GM23338 (cell line): ENCODE data around the gene SMARCA5. TPM values are rescaled to one million over a fixed set of nuclear protein-coding genes. Genes with fewer than 3 reads are reported as not detected.

Experiments
- ATAC-seq: fragments of 200-7000 bp; cut with Tn5 transposase; 3 replicates; pipeline ENCODE4 v1.9.1; 2020
- DNase-seq: peaks from one replicate; pipeline ENCODE4 v3.0.0-alpha.2; 2015; ENCODE audit warnings: low spot score
- H2AFZ ChIP-seq: fragments of 200-600 bp; sonication (generic); 2 replicates; pipeline ENCODE4 v1.8.0; 2016; ENCODE audit warnings: antibody characterized with exemption, mild to moderate bottlenecking, moderate library complexity
- H3F3A ChIP-seq: fragments of 200-600 bp; sonication (generic); replicated peaks from 2 replicates; pipeline ENCODE4 v1.8.0; 2017; ENCODE audit warnings: antibody characterized with exemption, mixed run types, low read depth
- H3K27ac ChIP-seq: fragments of 200-600 bp; sonication (generic); 2 replicates; pipeline ENCODE4 v1.6.1; 2016; ENCODE audit warnings: low read depth
- H3K27me3 ChIP-seq: fragments of 200-600 bp; sonication (generic); 2 replicates; pipeline ENCODE4 v1.8.0; 2016; ENCODE audit warnings: mild to moderate bottlenecking, mixed run types, moderate library complexity; ENCODE audit not compliant: insufficient read depth
- H3K36me3 ChIP-seq: fragments of 200-600 bp; sonication (generic); 2 replicates; pipeline ENCODE4 v1.8.0; 2016; ENCODE audit warnings: mild to moderate bottlenecking; ENCODE audit not compliant: insufficient read depth
- H3K4me1 ChIP-seq: fragments of 200-600 bp; sonication (generic); 2 replicates; pipeline ENCODE4 v1.8.0; 2016; ENCODE audit warnings: mild to moderate bottlenecking, moderate library complexity; ENCODE audit not compliant: insufficient read depth
- H3K4me2 ChIP-seq: fragments of 200-600 bp; sonication (generic); 2 replicates; pipeline ENCODE4 v1.7.1; 2017; ENCODE audit warnings: mixed run types
- H3K4me3 ChIP-seq: fragments of 200-600 bp; sonication (generic); 2 replicates; pipeline ENCODE4 v1.6.1; 2016; ENCODE audit warnings: mixed run types
- H3K79me2 ChIP-seq: fragments of 200-600 bp; sonication (generic); replicated peaks from 2 replicates; pipeline ENCODE4 v1.8.0; 2017; ENCODE audit warnings: mild to moderate bottlenecking; ENCODE audit not compliant: insufficient read depth
- H3K9me2 ChIP-seq: fragments of 200-600 bp; sonication (generic); 2 replicates; pipeline ENCODE4 v1.8.0; 2017; ENCODE audit not compliant: insufficient read depth
- H4K20me1 ChIP-seq: fragments of 200-600 bp; sonication (generic); replicated peaks from 2 replicates; pipeline ENCODE4 v1.8.0; 2017; ENCODE audit warnings: mild to moderate bottlenecking; ENCODE audit not compliant: insufficient read depth
- H3K27ac Mint-ChIP-seq: 2 replicates; pipeline ENCODE4 v1.8.0; 2020; ENCODE audit warnings: inconsistent platforms, mild to moderate bottlenecking, moderate library complexity, mixed read lengths
- H3K27me3 Mint-ChIP-seq: 3 replicates; pipeline ENCODE4 v1.8.0; 2022; ENCODE audit warnings: low read depth, mild to moderate bottlenecking, moderate library complexity, mixed read lengths, inconsistent platforms; ENCODE audit not compliant: insufficient read depth, poor library complexity
- H3K36me3 Mint-ChIP-seq: 3 replicates; pipeline ENCODE4 v1.8.0; 2021; ENCODE audit warnings: low read depth, mild to moderate bottlenecking, inconsistent platforms, moderate library complexity, mixed read lengths
- H3K4me1 Mint-ChIP-seq: 3 replicates; pipeline ENCODE4 v1.8.0; 2020; ENCODE audit warnings: mild to moderate bottlenecking, inconsistent platforms, mixed read lengths
- H3K4me3 Mint-ChIP-seq: 3 replicates; pipeline ENCODE4 v1.8.0; 2021; ENCODE audit warnings: moderate library complexity, mild to moderate bottlenecking, inconsistent platforms, mixed read lengths
- H3K9me3 Mint-ChIP-seq: 3 replicates; pipeline ENCODE4 v1.8.0; 2020; ENCODE audit warnings: moderate library complexity, mild to moderate bottlenecking, inconsistent platforms, mixed read lengths
- CREB1 ChIP-seq: fragments of 250-450 bp; sonication (Bioruptor Pico); IDR thresholded peaks from 2 replicates; pipeline ENCODE4 v1.5.0; 2020; ENCODE audit warnings: low read depth, mild to moderate bottlenecking, moderate library complexity
- CTCF ChIP-seq, 2 experiments: fragments of 200-600 bp in 1 of 2; sonication (generic) in 1 of 2; conservative IDR thresholded peaks; 2 replicates each; pipeline versions ENCODE4 v1.5.1 to v1.6.1; 2016 to 2017; ENCODE audit warnings: antibody characterized with exemption in 2 of 2, low read depth in 2 of 2, mild to moderate bottlenecking in 2 of 2, moderate library complexity in 1 of 2
- EZH2 ChIP-seq: fragments of 200-600 bp; sonication (generic); IDR thresholded peaks from one replicate; pipeline ENCODE4 v1.8.0; 2017; ENCODE audit warnings: antibody characterized with exemption, mild to moderate bottlenecking, low read depth; ENCODE audit not compliant: unreplicated experiment
- EZH2phosphoT487 ChIP-seq: fragments of 200-600 bp; sonication (generic); IDR thresholded peaks from one replicate; pipeline ENCODE4 v1.8.1; 2018; ENCODE audit warnings: antibody characterized with exemption; ENCODE audit not compliant: unreplicated experiment
- JUNB ChIP-seq: IDR thresholded peaks from one replicate; pipeline ENCODE4 v1.6.1; 2016; ENCODE audit warnings: antibody characterized with exemption; ENCODE audit not compliant: unreplicated experiment
- NANOG ChIP-seq: IDR thresholded peaks from 2 replicates; pipeline ENCODE4 v1.6.1; 2016; ENCODE audit warnings: antibody characterized with exemption, borderline replicate concordance
- POLR2AphosphoS5 ChIP-seq: IDR thresholded peaks from 2 replicates; pipeline ENCODE4 v1.6.1; 2016; ENCODE audit warnings: antibody characterized with exemption, low read depth
- REST ChIP-seq: IDR thresholded peaks from one replicate; pipeline ENCODE4 v1.6.1; 2018; ENCODE audit warnings: antibody characterized with exemption; ENCODE audit not compliant: unreplicated experiment
- STAT1 ChIP-seq: IDR thresholded peaks from one replicate; pipeline ENCODE4 v1.6.1; 2016; ENCODE audit warnings: antibody characterized with exemption; ENCODE audit not compliant: unreplicated experiment
- ZNF114 ChIP-seq: fragments of 250-450 bp; sonication (Bioruptor Pico); IDR thresholded peaks from 2 replicates; pipeline ENCODE4 v1.5.0; 2020; ENCODE audit warnings: mild to moderate bottlenecking, moderate library complexity
- ZNF331 ChIP-seq: fragments of 250-450 bp; sonication (Bioruptor Pico); IDR thresholded peaks from 2 replicates; pipeline ENCODE4 v1.5.0; 2020; ENCODE audit warnings: low read depth, mild to moderate bottlenecking, moderate library complexity
- polyA plus RNA-seq: library from polyadenylated mRNA; unstranded; fragments of >200 nt; fragmentation: Nextera tagmentation; extraction: Ambion mirVana; gene quantifications from 2 replicates; pipeline ENCODE4 v1.2.1, GENCODE V29; 2016
- total RNA-seq: library from RNA; depleted of rRNA; stranded (reverse); fragments of >200 nt; shearing (Covaris generic); gene quantifications from 2 replicates; pipeline ENCODE4 v1.2.3, GENCODE V29; 2014
- TF ChIP-seq, protein P1 (sequence below): IDR thresholded peaks from 2 replicates; pipeline ENCODE4 v1.6.1; 2016; ENCODE audit warnings: antibody characterized with exemption

Gene SMARCA5
- total and polyA plus RNA-seq, 2 experiments from 2014 or later = 101 to 103 TPM

DNA sequence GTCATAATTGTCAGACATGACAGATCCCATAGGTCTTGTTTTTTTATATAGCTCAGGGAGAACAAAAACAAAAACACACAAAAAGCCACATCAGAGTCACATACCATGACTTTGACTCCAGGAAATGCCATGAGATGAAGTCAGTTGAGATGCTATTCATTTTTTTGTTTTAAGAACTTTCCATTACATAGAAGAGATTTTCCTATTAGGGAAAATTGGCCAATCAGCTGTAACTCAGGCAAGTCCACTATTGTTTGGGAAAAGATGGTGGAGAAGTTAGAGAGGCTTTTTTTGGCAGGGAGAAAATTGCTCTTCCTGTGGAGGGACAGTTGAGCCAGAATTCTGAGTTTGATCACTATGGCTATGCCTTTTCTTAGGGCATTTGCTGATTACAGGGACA is 72.6 kb downstream of the SMARCA5 start:
- no peak overlapping the region for H3K27ac ChIP-seq
- no peaks in the 10 kb centered on the region for H3K36me3 Mint-ChIP-seq
- H3K4me1 Mint-ChIP-seq = no peaks in the 10 kb centered on the region; the same call in 1 of the 3 replicates
- DNase-seq = no peak
- no peak overlapping the region for H3K27ac Mint-ChIP-seq
- no peaks in the 10 kb centered on the region for H3F3A ChIP-seq
- TF ChIP-seq ZNF114 (CRISPR knock-in tag) (no peak), NANOG (no peak), REST (no peak), EZH2phosphoT487 (no peak), CTCF (conservative IDR thresholded peaks at IDR 0.05; ENCODE audit: low read depth in 2 of 2) (no peak), EZH2 (no peak), STAT1 (no peak)
- TF ChIP-seq, protein P1, sequence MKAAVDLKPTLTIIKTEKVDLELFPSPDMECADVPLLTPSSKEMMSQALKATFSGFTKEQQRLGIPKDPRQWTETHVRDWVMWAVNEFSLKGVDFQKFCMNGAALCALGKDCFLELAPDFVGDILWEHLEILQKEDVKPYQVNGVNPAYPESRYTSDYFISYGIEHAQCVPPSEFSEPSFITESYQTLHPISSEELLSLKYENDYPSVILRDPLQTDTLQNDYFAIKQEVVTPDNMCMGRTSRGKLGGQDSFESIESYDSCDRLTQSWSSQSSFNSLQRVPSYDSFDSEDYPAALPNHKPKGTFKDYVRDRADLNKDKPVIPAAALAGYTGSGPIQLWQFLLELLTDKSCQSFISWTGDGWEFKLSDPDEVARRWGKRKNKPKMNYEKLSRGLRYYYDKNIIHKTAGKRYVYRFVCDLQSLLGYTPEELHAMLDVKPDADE = no peak
- H3K9me3 Mint-ChIP-seq = peaks cover 8% of the 10 kb centered on the region; the same call in 2 of the 3 replicates
- no peaks in the 10 kb centered on the region for H3K9me2 ChIP-seq
- no peak overlapping the region for H3K4me3 ChIP-seq
- no peaks in the 10 kb centered on the region for H3K79me2 ChIP-seq
- no peaks in the 10 kb centered on the region for H3K27me3 ChIP-seq
- ATAC-seq = no peak
- H3K4me3 Mint-ChIP-seq = no peak overlapping the region
- peaks cover 1% of the 10 kb centered on the region for H3K27me3 Mint-ChIP-seq
- H3K36me3 ChIP-seq = no peaks in the 10 kb centered on the region
- H3K4me2 ChIP-seq = no peak overlapping the region
- H2AFZ ChIP-seq = no peak overlapping the region
- H4K20me1 ChIP-seq = no peaks in the 10 kb centered on the region
- no peaks in the 10 kb centered on the region for H3K4me1 ChIP-seq

- Histone ChIP-seq H3K4me3 (no peak overlapping the region), H4K20me1 (no peaks in the 10 kb centered on the region), H3K27me3 (no peaks in the 10 kb centered on the region), H2AFZ (no peak overlapping the region), H3K36me3 (no peaks in the 10 kb centered on the region), H3F3A (no peaks in the 10 kb centered on the region), H3K4me1 (no peaks in the 10 kb centered on the region), H3K79me2 (no peaks in the 10 kb centered on the region), H3K9me2 (no peaks in the 10 kb centered on the region), H3K4me2 (no peak overlapping the region), H3K27ac (no peak overlapping the region)
- H3K4me3 Mint-ChIP-seq = no peak overlapping the region
- peaks cover 1% of the 10 kb centered on the region for H3K27me3 Mint-ChIP-seq
- DNase-seq (no peak), ATAC-seq (no peak)
- 0 out of 3 replicates have a peak, but pooled peaks cover 2% of the 10 kb centered on the region for H3K36me3 Mint-ChIP-seq
- no peak overlapping the region for H3K27ac Mint-ChIP-seq
- H3K4me1 Mint-ChIP-seq = no peaks in the 10 kb centered on the region
- peaks cover 17% of the 10 kb centered on the region; the same call in 2 of the 3 replicates for H3K9me3 Mint-ChIP-seq
- no peak for TF ChIP-seq CTCF (conservative IDR thresholded peaks at IDR 0.05; ENCODE audit: low read depth in 2 of 2)
- no peak for TF ChIP-seq EZH2
- TF ChIP-seq JUNB = no peak
- no peak for TF ChIP-seq POLR2AphosphoS5
- no peak for TF ChIP-seq ZNF331 (CRISPR knock-in tag)
- no peak for TF ChIP-seq ZNF114 (CRISPR knock-in tag)
- no peak for TF ChIP-seq STAT1
- no peak for TF ChIP-seq CREB1
These were observed 74.2 kb downstream of the SMARCA5 start for GRCh38 chr4:143587703-143588102.
